Panc1 (cell line): ENCODE measurements around the gene AFF3. TPM values are rescaled to one million over a fixed set of nuclear protein-coding genes. Genes with fewer than 3 reads are reported as not detected.

ENCODE experiments used
- ATAC-seq: fragments of 200-7000 bp; cut with Tn5 transposase; 2 replicates; pipeline ENCODE4 v1.9.1; 2020; ENCODE audit warnings: mild to moderate bottlenecking, moderate library complexity
- BruUV-seq: library from RNA; stranded (reverse); fragments of 400-500 nt; replicated peaks from 2 replicates; lab custom pipeline; 2021; lab: Mats Ljungman, UMichigan
- CTCF ChIA-PET: fragments of 300-600 bp; sonication (Branson Sonifier 250); formaldehyde crosslinking; loops from one replicate; lab custom pipeline; 2022; ENCODE audit warnings: antibody characterized with exemption; lab: Charles Lee
- POLR2A ChIA-PET: fragments of 300-600 bp; sonication (Branson Sonifier 250); formaldehyde crosslinking; loops from one replicate; lab custom pipeline; 2022; ENCODE audit warnings: antibody characterized with exemption; lab: Charles Lee
- DNase-seq: peaks from one replicate; pipeline ENCODE4 v3.0.0-alpha.2; 2010; ENCODE audit warnings: low read depth, low spot score
- H3K27ac ChIP-seq: 2 replicates; pipeline ENCODE4 v1.5.1; 2011; ENCODE audit warnings: mild to moderate bottlenecking, low read length, inconsistent platforms
- H3K27me3 ChIP-seq: fragments of 200-500 bp; sonication (Bioruptor generic); 2 replicates; pipeline ENCODE4 v1.6.0; 2014; ENCODE audit warnings: low read length, inconsistent platforms; ENCODE audit not compliant: control insufficient read depth, insufficient read depth
- H3K36me3 ChIP-seq: fragments of 200-500 bp; sonication (Bioruptor generic); 2 replicates; pipeline ENCODE4 v1.5.1; 2014; ENCODE audit warnings: inconsistent platforms, mild to moderate bottlenecking, low read length, moderate library complexity; ENCODE audit not compliant: control insufficient read depth, insufficient read depth
- H3K4me1 ChIP-seq: 2 replicates; pipeline ENCODE4 v1.5.1; 2011; ENCODE audit warnings: inconsistent platforms, mild to moderate bottlenecking, low read length, moderate library complexity; ENCODE audit not compliant: control insufficient read depth, insufficient read depth
- H3K4me3 ChIP-seq, 2 experiments: 2 replicates each; pipeline ENCODE4 v1.5.1; 2011 to 2012; ENCODE audit warnings: low read depth in 2 of 2, low read length in 2 of 2, mild to moderate bottlenecking in 2 of 2, inconsistent platforms in 1 of 2, moderate library complexity in 1 of 2
- H3K9me3 ChIP-seq: fragments of 200-500 bp; sonication (Bioruptor generic); 2 replicates; pipeline ENCODE4 v1.5.1; 2014; ENCODE audit warnings: low read depth, mild to moderate bottlenecking, inconsistent platforms, low read length, moderate library complexity; ENCODE audit not compliant: control insufficient read depth, insufficient read depth
- CTCF ChIP-seq: fragments of 450-650 bp; IDR thresholded peaks from 2 replicates; pipeline ENCODE4 v1.5.1; 2017; ENCODE audit warnings: mild to moderate bottlenecking
- POLR2AphosphoS5 ChIP-seq: IDR thresholded peaks from 2 replicates; pipeline ENCODE4 v1.6.1; 2012; ENCODE audit warnings: mild to moderate bottlenecking, low read depth, low read length, moderate library complexity
- REST ChIP-seq, 2 experiments: IDR thresholded peaks; 2 replicates each; pipeline ENCODE4 v1.6.1; 2011 to 2012; ENCODE audit warnings: low read depth in 2 of 2, control low read depth in 1 of 2, low read length in 1 of 2, mild to moderate bottlenecking in 1 of 2, moderate library complexity in 1 of 2; ENCODE audit not compliant: insufficient read depth in 1 of 2
- SIN3A ChIP-seq: IDR thresholded peaks from 2 replicates; pipeline ENCODE4 v1.6.1; 2012; ENCODE audit warnings: low read depth, mild to moderate bottlenecking, low read length, moderate library complexity, borderline replicate concordance; ENCODE audit not compliant: insufficient read depth
- TCF7L2 ChIP-seq: IDR thresholded peaks from 2 replicates; pipeline ENCODE4 v1.6.1; 2011; ENCODE audit warnings: mild to moderate bottlenecking, low read depth, low read length, inconsistent platforms
- in situ Hi-C: cut with HindIII; loops from 2 replicates; pipeline ENCODE4 v1.10.0; 2016; ENCODE audit warnings: low sequenced_read_pairs, low pct_unique_long_range_greater_than_20kb
- intact Hi-C: fragments of 100-400 bp; cut with micrococcal nuclease; formaldehyde crosslinking; loops from one replicate; pipeline ENCODE4 v1.10.0; 2022; ENCODE audit not compliant: unreplicated experiment
- total RNA-seq: library from RNA; stranded (reverse); gene quantifications from one replicate; pipeline ENCODE4 v1.2.1, GENCODE V29; 2021; ENCODE audit not compliant: unreplicated experiment

The AFF3 gene
- total RNA-seq, 1 experiment from 2014 or later: 2.2 TPM

DNA sequence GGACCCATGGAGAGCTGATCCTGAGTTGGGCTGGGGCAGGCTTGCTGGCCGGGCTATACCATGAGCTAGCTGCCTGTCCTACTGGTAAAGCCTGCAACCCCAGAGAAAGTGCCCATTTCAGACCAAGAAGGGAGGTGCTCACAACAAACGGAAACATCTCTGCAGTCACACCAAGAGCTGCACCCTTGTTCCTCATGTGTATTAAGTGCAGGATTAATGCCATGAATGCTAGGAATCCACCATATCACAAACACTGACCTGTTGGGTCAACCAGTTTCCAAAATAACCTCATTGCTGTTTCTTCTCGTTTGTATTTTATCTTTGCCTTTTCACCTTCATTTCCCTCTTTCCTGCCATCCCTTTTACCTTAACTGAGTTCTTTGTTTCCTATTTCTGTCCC is 69.9 kb downstream of the AFF3 start:
- Histone ChIP-seq H3K36me3 (no peaks in the 10 kb centered on the region), H3K27me3 (peaks cover 18% of the 10 kb centered on the region), H3K4me1 (no peaks in the 10 kb centered on the region), H3K4me3 (no peak overlapping the region), H3K27ac (no peak overlapping the region), H3K9me3 (no peaks in the 10 kb centered on the region)
- ATAC-seq (no peak), DNase-seq (no peak)
- intact Hi-C loops (no loop called here), in situ Hi-C loops (no loop called here)
- no TSS peak for BruUV-seq
- ChIA-PET CTCF (no interaction called here), POLR2A (no interaction called here)
- no peak for TF ChIP-seq TCF7L2
- TF ChIP-seq POLR2AphosphoS5: no peak
- TF ChIP-seq SIN3A: no peak
- no peak for TF ChIP-seq CTCF

DNA sequence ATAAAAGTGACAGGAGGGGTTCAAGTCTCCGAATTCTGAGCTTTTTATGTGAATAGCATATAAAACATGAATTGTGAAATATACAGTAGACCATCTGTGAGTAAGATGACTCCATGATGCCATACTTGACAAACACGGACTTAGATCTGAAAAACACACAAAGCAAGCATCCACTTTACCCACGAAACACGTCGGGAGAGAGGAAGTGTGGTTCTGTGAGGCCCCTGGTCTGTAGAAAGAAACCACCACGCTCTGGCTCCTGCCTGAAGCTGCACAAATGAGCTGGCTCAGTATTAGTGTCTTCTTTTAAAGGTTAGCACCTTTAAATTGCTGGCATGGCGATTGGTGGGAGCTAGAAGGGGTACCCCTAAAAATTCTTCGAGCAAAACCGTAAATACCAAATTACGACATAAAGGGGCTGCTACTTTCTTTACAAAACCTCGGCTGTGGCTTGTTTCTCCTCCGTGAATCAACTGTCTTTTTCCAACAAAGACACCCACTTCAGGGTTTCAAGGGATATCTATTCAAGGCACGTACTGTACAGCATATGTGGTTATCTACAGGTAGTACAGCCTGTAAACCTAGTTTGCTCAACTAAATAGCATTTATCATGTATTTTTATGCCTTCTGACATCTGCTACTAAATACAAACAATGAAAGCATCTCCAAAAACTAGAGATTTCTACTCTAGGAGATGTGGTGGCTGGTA is 70.9 kb downstream of the AFF3 start:
- ChIA-PET CTCF (no interaction called here), POLR2A (no interaction called here)
- no TSS peak for BruUV-seq
- DNase-seq: no peak
- Histone ChIP-seq H3K27ac (no peak overlapping the region), H3K36me3 (no peaks in the 10 kb centered on the region), H3K4me3 (no peak overlapping the region), H3K9me3 (no peaks in the 10 kb centered on the region), H3K27me3 (peaks cover 20% of the 10 kb centered on the region), H3K4me1 (no peaks in the 10 kb centered on the region)
- intact Hi-C loops (no loop called here), in situ Hi-C loops (no loop called here)
- TF ChIP-seq SIN3A (no peak), TCF7L2 (no peak), POLR2AphosphoS5 (no peak), REST (IDR thresholded peaks at IDR 0.05; ENCODE audit: insufficient read depth in 1 of 2, low read depth in 2 of 2, low read length in 1 of 2) (no peak), CTCF (no peak)
- ATAC-seq: no peak
